ENCODE data around the gene DOCK2.

- TF ChIP-seq CTCF (IDR thresholded peaks at IDR 0.05) (no peak), ZFX (IDR thresholded peaks at IDR 0.05; ENCODE audit: borderline replicate concordance) (no peak)
Measured at GRCh38 chr5:170120576-170120975, 483.5 kb downstream of the DOCK2 start.
